ENCODE results near the gene GABBR2.

GRCh38 chr9:98367923-98368322 is 340.8 kb downstream of the GABBR2 start:
- TF ChIP-seq CTCF (conservative IDR thresholded peaks at IDR 0.05) (no peak), ZFX (IDR thresholded peaks at IDR 0.05) (no peak)
